PFSK-1 (cell line): ENCODE results near the gene SSU72.

Experiments used
- FOXP2 ChIP-seq: optimal IDR thresholded peaks from 2 replicates; pipeline ENCODE3; 2011; ENCODE audit warnings: borderline replicate concordance, control low read depth, inconsistent platforms; ENCODE audit not compliant: insufficient read depth; ENCODE audit errors: extremely low read length, extremely low read depth
- POLR2AphosphoS5 ChIP-seq: IDR thresholded peaks from 2 replicates; pipeline ENCODE4 v1.6.1; 2012; ENCODE audit warnings: low read depth, mild to moderate bottlenecking, control low read depth, low read length, moderate library complexity
- SIN3A ChIP-seq: IDR thresholded peaks from 2 replicates; pipeline ENCODE4 v1.6.1; 2012; ENCODE audit warnings: mild to moderate bottlenecking, low read length, moderate library complexity, borderline replicate concordance; ENCODE audit not compliant: insufficient read depth
- TAF1 ChIP-seq: IDR thresholded peaks from 2 replicates; pipeline ENCODE4 v1.6.1; 2012; ENCODE audit warnings: low read length, control low read depth, borderline replicate concordance; ENCODE audit not compliant: insufficient read depth
- TF ChIP-seq, protein P1 (sequence below), 2 experiments: IDR thresholded peaks; 2 replicates each; pipeline versions ENCODE4 v1.6.1 to v1.8.0; 2011 to 2012; ENCODE audit warnings: low read depth in 2 of 2, low read length in 2 of 2, control low read depth in 1 of 2, inconsistent platforms in 1 of 2, mild to moderate bottlenecking in 1 of 2, moderate library complexity in 1 of 2; ENCODE audit not compliant: insufficient read depth in 1 of 2

The SSU72 gene

GRCh38 chr1:1618396-1619068 is 43.9 kb upstream of the SSU72 start:
- TF ChIP-seq POLR2AphosphoS5 = no peak
- TF ChIP-seq FOXP2 = no peak
- no peak for TF ChIP-seq SIN3A
- TF ChIP-seq, protein P1, sequence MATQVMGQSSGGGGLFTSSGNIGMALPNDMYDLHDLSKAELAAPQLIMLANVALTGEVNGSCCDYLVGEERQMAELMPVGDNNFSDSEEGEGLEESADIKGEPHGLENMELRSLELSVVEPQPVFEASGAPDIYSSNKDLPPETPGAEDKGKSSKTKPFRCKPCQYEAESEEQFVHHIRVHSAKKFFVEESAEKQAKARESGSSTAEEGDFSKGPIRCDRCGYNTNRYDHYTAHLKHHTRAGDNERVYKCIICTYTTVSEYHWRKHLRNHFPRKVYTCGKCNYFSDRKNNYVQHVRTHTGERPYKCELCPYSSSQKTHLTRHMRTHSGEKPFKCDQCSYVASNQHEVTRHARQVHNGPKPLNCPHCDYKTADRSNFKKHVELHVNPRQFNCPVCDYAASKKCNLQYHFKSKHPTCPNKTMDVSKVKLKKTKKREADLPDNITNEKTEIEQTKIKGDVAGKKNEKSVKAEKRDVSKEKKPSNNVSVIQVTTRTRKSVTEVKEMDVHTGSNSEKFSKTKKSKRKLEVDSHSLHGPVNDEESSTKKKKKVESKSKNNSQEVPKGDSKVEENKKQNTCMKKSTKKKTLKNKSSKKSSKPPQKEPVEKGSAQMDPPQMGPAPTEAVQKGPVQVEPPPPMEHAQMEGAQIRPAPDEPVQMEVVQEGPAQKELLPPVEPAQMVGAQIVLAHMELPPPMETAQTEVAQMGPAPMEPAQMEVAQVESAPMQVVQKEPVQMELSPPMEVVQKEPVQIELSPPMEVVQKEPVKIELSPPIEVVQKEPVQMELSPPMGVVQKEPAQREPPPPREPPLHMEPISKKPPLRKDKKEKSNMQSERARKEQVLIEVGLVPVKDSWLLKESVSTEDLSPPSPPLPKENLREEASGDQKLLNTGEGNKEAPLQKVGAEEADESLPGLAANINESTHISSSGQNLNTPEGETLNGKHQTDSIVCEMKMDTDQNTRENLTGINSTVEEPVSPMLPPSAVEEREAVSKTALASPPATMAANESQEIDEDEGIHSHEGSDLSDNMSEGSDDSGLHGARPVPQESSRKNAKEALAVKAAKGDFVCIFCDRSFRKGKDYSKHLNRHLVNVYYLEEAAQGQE (IDR thresholded peaks at IDR 0.05; ENCODE audit: insufficient read depth in 1 of 2, low read depth in 2 of 2, low read length in 2 of 2) = no peak
- no peak for TF ChIP-seq TAF1

GRCh38 chr1:1617925-1618324 is 43.3 kb upstream of the SSU72 start:
- TF ChIP-seq TAF1 = no peak
- TF ChIP-seq SIN3A = no peak
- no peak for TF ChIP-seq FOXP2
- no peak for TF ChIP-seq POLR2AphosphoS5
- TF ChIP-seq, protein P1 (IDR thresholded peaks at IDR 0.05; ENCODE audit: insufficient read depth in 1 of 2, low read depth in 2 of 2, low read length in 2 of 2) = no peak

GRCh38 chr1:1617516-1617915 is 42.9 kb upstream of the SSU72 start:
- TF ChIP-seq TAF1 (no peak), SIN3A (no peak), POLR2AphosphoS5 (no peak), FOXP2 (no peak)
- TF ChIP-seq, protein P1 (IDR thresholded peaks at IDR 0.05; ENCODE audit: insufficient read depth in 1 of 2, low read depth in 2 of 2, low read length in 2 of 2) = no peak

GRCh38 chr1:1616838-1617237 is 42.2 kb upstream of the SSU72 start:
- TF ChIP-seq TAF1 = no peak
- no peak for TF ChIP-seq POLR2AphosphoS5
- TF ChIP-seq, protein P1 (IDR thresholded peaks at IDR 0.05; ENCODE audit: insufficient read depth in 1 of 2, low read depth in 2 of 2, low read length in 2 of 2) = no peak
- no peak for TF ChIP-seq FOXP2
- TF ChIP-seq SIN3A = no peak
